Sigmoid colon (tissue), 4 donors: ENCODE results near the gene PELI1.

ENCODE experiments used
- CTCF ChIP-seq, 4 experiments: fragments of 450-650 bp in 3 of 4; fragments of 200-600 bp in 1 of 4; IDR thresholded peaks; one replicate each; pipeline ENCODE4 v1.5.1; 2016 to 2019; ENCODE audit warnings: antibody characterized with exemption in 4 of 4, mild to moderate bottlenecking in 3 of 4, moderate library complexity in 2 of 4
- POLR2AphosphoS5 ChIP-seq, 4 donors: sonication (generic); formaldehyde crosslinking; IDR thresholded peaks; one replicate each; pipeline ENCODE4 v1.6.1; 2017; ENCODE audit warnings: antibody characterized with exemption in 4 of 4

DNA sequence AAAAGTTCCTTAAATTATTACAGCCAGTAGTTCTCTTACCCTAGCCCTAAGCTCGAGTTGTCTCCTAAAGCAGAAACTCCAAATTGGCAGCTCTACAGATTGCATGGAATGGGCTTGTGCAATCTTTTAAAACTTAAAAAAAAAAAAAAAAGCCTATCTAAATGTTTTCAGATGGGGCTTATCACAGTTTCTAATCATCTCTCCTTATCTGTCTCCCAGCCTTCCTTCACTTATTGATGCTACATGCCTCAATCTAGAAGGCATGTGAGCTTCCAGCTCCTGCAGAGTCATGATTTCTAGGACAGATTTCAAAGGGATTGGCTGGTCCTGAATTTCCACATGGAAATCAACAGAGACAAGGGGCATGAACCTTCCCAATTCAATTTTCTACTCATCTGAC lies 33.1 kb upstream of the PELI1 start:
- no peak for TF ChIP-seq CTCF (IDR thresholded peaks at IDR 0.05)
- TF ChIP-seq POLR2AphosphoS5 (IDR thresholded peaks at IDR 0.05) = no peak
